ENCODE results near the gene RTL3.

RTL3 gene

DNA sequence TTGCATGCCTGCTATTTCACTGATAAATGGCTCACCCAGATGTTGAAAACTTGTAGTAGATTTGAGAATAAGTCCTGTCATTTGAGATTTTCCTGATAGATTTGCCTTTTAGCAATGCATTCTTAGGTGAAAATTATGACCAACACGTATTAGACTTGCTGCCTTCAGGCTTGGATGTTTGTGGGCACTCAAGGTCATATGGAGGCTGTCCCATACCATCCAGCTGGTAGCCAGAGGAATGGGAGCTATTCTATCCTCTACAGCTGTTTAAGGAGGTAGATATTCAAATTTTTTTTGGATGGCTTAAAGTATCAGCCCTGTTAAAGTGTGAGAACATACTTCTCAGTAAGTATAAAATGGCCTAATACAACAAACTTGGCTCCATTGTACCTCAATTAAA is 34.7 kb downstream of the RTL3 start:
- no peak overlapping the region for H3K4me3 ChIP-seq (ENCODE audit: low read depth, low read length)
- DNase-seq (ENCODE audit: low read depth) = no peak

DNA sequence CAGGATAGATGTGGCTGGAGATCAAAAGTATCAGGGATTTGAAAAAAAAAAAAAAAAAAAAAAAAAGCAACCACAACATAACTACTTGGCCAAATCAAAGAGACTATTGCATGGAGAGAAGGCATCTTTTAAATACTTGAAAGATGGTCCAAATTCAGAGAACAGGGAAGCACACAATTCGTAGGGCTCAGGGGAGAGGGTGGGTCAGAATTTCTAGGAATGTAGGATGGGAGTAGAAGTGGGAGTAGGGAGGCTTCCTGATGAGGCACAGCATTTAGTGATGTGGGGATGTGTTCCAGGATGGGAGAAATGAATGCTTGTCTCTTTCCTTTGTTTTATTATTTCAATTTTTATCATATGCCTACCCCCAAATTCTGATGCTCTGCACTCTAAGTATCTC is 36.3 kb downstream of the RTL3 start:
- DNase-seq (ENCODE audit: low read depth) = no peak

DNA sequence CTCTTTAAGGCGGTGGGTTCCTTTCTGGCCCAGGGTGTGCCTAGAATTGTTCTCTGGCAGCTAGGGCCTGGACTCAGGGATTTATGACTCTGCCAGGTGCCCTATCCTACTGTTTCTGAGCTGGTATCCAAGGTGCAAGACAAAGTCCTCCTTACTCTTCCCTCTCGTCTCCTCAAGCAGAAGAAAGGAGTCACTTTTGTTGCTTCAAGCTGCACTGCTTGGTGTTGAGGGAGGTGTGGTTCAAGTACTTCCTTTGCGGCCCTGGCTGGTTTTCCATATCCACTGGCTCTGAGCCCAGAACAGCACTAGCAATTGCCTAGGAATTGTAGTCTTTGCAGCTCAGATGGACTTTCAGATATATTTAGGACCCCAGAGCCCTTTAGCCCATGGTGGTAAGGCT is 39.3 kb downstream of the RTL3 start:
- no peak overlapping the region for H3K4me3 ChIP-seq (ENCODE audit: low read depth, low read length)
- peak; percentile 14 for DNase-seq (ENCODE audit: low read depth)

More for the DNA sequence above, 36.3 kb downstream of the RTL3 start:
- H3K4me3 ChIP-seq (ENCODE audit: low read depth, low read length) = no peak overlapping the region

DNA sequence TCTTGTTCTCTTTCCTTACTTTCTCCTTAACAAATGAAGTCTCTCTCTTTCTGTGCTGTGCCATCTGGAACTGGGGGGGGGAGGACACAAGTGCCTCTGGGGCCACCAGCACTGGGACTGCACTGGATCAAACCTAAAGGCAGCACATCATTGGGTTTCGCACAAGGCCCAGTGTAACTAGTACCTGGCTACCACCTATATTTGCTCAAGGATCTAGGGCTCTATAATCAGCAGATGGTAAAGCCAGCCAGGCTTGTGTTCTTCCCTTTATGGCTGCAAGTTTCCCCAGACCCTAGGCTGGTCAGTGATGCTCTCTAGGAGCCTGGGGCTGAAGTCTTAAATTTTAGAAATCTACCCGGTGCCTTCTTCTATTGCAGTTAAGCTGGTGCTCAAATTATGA is 40.1 kb downstream of the RTL3 start:
- no peak overlapping the region for H3K4me3 ChIP-seq (ENCODE audit: low read depth, low read length)
- no peak for DNase-seq (ENCODE audit: low read depth)

DNA sequence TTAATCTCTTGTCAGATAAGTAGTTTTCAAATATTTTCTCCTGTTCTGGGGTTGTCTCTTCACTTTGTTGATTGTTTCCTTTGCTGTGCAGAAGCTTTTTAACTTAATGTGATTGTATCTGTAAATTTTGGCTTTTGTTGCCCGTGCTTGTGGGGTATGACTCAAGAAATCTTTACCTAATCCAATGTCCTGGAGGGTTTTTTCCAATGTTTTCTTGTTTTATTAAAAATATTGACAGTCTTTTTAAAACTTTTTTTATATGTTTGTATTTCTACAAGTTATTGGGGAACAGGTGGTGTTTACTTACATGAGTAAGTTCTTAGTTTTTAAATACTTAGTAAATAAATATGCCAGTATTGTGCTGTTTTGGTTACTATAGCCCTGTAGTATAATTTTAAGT is 44.9 kb downstream of the RTL3 start:
- no peak for DNase-seq (ENCODE audit: low read depth)
- no peak overlapping the region for H3K4me3 ChIP-seq (ENCODE audit: low read depth, low read length)
